RKO (cell line): Measurements from ENCODE around the gene ICAM2.
"Not testable (repeated sequence)": the region's sequence is repeated elsewhere in the genome, so short reads cannot be mapped to it uniquely, and the experiment has no call there.

Experiments
- DNase-seq: peaks from one replicate; pipeline ENCODE4 v3.0.0-alpha.2; 2016; ENCODE audit warnings: low spot score

ICAM2 gene

DNA sequence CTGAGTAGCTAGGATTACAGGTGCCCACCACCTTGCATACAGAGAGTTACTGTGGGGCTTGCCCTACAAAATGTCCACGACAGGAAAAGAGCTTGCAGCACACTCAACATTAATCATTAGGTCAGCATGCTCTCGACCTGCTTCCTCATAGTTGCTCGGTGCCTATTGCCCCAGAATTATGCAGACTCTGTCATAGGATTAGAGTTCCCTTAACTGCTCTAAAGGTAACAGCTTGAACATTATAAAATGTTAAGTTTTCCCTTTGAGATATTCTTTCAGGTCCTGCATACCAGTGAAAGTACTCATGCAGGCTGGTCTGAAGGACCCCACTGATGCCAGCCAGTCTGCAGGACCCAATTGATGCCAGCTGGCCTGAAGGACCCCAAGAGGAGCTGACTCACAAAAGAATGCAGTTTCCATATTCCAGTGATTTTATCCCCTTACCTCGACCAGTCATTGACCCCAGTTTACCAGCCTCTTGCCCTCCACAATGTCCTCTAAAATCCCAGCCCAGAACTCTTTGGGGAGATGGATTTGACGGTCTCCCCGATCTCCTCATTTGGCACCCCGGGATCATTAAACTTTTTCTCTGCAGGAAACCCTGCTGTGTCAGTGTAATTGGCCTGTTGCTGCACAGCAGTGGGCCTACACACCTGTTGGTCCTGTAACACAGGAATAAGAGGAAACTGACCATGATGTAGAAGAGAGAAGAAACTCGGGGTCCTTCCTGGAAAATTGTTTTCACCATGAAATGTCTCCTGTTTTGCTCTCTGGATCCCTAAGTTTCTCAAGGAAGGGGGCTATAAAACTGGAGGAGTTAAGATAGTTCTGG, 10.6 kb downstream of the ICAM2 start:
- peak; percentile 24 for DNase-seq

GRCh38 chr17:64008830-64009229, 11.6 kb downstream of the ICAM2 start:
- no peak for DNase-seq

DNA sequence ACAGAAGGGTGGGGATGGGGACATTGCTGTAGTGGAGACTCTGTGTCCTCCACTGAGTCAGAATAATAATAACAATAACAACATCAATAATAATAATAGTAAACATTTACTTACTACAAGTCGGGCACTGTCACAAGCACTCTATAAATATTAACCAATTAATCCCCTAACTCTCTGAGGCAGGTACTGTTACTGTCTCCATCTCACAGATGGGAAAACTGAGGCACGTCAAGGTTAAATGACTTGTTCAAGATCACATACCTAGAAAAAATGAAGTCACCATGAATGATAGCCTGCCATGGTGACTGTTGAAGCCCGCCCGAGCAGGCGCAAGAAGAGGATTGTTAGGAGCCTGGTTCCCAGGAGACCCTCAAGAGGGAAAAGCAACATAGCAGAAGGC, 12.1 kb downstream of the ICAM2 start:
- DNase-seq: no peak

GRCh38 chr17:64007838-64008282, 12.6 kb downstream of the ICAM2 start:
- no peak for DNase-seq

DNA sequence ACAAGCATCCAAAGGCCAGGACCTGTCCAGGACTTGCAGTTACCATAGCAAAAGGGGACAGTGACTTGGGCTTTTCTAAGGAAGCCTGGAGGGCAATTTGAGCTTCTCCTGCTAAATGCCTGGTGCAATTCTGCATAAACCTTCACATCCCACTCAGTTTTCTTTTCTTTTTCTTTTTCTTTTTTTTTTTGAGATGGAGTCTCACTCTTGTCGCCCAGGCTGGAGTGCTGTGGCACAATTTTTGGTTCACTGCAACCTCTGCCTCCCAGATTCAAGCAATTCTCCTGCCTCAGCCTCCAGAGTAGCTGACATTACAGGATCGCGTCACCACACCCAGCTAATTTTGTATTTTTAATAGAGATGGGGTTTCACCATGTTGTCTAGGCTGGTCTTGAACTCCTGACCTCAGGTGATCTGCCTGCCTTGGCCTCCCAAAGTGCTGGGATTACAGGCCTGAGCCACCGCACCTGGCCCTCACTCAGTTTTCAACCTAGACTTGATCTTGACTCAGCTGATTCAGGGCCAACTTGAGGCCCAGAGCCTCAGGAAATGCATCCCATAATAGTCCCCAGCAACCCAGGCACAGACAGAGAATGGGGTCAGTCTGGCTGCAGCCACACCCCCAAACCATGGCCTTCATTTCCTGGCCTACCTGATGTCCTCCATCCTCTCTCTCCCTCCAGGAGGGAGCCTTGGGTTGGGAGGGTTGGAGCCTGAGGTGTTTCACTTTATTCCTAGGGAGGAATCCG, 13.2 kb downstream of the ICAM2 start:
- DNase-seq: not testable (repeated sequence)

- no peak for DNase-seq
Measured at GRCh38 chr17:64006361-64007088, 13.9 kb downstream of the ICAM2 start.

GRCh38 chr17:64005734-64006167, 14.7 kb downstream of the ICAM2 start:
- no peak for DNase-seq

- DNase-seq: no peak
Measured at GRCh38 chr17:64004903-64005733, 15.3 kb downstream of the ICAM2 start.

DNA sequence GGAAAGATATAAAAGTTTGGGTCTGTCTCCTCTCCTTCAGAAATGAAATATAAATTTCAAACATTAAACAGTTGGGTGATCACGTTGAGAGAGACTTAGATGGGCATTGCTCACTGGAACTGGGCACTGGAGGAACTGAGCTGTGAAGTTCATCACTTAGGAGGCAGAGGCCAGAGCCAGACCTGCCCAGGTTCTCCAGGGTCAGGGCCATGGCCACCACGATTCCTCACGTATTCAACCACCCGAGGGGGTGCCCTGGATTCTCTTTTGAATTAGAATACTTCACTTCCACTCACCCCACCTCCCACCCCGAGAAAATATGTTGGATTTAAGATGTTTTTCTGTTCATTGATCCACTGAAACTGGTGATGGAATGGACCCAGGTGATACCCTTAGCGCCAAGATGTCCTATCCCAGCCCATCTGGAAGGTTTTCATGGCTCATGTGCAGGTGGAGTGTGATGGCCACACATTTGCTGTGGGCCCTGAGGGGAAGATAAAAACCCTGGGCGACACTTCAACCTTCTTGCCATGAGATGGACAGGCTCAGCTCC, 16.1 kb downstream of the ICAM2 start:
- DNase-seq: no peak

- no peak for DNase-seq
Measured at GRCh38 chr17:64003526-64004121, 16.8 kb downstream of the ICAM2 start.

GRCh38 chr17:64002658-64003525, 17.5 kb downstream of the ICAM2 start:
- DNase-seq: no peak

DNA sequence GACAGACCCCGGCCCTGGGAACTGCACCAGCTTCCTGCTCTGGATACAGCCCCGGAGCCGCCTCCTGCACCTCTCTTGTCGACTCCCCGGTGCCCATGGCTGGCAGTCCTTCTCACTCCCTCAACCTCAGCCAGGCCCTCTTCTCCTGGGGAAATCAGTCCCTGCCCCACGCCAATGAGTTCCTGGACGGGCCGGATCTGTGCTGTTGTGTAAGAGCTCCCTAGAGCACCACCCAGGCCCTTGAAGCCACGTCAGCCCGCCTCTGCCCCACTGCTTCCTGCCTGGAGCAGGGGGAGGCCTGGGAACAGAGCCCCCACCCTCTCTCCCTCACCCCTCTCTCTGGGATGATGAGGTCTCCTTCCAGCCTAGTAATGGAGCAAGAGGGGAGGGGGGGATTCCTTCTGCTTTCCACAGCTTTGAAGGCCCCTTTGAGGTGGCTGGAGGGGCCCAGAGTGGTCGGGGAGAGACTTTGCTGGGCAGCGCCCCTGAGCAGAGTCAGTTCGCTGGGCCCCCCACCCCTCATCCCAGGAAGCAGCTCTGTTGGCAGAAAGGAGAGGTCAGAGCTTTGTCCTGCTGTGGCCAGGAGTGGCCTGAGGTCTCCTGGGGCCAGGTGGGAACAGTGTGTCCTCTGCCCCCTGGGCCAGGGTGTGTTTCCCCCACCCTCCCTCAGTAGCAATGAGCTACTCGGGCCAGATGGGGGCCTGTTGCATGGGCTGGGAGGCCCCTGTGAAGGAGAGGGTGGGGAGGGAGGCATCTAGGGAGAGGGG, 18.5 kb downstream of the ICAM2 start:
- DNase-seq: no peak

DNA sequence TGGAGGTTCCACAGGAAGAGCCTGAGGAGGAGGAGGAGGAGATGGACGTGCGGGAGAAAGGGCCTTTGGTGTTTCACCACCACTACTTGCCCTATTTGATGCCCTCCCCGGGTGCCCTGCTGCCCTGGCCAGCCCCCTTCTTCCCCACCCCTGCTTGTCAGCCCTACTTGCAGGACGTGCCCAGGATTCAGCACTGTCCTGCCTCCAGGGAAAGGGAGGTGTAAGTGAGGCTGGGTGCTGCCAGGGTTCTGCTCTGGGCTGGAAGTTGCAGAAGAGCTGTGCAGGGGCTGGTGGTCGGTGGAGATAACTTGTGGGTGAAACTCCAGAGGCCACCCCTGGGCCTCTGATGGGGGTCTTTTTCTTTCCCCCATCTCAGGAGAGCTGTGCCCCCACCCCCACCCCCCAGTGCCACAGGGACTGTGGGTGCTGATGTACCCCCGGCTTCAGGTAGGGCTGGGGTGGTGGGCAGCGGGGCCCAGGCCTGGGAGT, 19.3 kb downstream of the ICAM2 start:
- DNase-seq: no peak

DNA sequence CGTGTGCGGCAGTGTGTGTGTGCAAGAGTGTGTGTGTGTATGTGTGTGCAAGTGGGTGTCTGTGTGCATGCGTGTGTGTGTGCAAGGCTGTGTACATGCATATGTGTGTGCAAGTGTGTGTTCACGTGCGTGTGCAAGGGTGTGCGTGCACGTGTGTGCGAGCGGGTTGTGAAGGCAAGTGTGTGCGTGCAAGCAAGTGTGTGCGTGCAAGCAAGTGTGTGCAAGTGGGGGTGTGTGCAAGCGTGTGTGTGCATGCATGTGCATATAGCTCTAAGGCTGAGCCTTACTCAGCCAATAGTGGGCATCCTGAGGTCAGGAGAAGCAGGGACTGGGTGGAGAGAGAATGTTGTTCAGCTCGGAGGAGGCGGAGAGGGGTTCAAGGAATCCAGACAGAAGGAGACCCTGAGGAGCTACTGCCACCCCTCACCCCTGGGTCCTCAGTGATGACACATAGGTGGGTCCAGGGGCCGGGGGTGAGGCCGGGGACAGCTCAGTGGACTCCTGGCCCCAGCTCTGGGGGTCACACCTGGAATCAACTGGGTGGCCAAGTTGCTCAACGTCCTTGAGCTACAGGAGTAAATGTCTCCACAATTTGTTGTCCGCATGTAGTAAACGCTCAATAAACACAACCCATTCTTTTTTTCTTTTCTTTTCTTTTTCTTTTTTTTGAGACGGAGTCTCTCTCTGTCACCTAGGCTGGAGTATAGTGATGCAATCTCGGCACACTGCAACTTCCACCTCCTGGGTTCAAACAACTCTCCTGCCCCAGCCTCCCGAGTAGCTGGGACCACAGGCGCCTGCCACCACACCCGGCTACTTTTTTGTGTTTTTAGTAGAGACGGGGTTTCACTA, 20.5 kb downstream of the ICAM2 start:
- DNase-seq: no peak

DNA sequence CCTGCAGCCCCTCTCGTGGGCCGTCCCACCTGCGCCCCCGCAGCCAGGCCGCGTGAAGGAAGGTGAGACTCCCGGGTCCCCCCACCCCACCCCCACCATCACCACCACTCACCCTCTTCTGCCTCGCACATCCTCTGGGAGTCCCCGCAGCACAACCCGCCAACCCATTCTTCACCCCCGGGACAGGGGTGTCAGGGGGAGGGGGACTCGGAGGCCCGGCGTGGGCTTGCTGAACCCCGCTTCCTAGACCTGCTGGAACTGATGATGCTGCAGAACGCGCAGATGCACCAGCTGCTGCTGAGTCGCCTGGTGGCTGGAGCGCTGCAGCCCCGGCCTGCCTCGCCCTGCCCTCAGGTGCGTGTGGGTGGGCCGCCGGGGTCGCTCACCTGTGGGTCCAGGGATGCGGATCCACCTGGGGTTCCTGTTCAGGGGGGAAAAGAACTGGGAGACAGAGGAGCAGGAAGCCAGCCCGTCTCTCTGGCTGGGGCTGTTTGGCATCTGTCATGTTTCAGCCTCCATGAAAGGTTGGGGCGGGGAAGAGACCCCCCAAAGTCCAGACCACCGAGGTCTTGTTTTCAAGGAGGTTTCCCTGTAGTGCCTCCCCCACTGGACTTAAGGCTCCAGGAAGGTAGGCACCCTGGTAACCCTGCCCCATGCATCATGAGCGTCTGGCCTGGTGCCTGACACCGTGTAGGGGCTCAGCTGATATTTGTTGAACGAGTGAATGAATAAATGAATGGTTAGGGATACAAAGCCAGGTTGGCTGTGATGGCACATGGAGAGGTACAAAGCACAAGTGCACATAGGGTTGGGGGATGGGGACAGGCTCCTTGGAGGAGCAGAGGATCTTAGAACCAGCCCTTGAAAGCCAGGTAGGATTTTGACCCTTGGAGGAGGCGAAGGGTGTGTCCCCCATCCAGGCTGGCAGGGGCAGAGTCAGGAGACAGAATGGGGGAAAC, 21.4 kb downstream of the ICAM2 start:
- DNase-seq: no peak

DNA sequence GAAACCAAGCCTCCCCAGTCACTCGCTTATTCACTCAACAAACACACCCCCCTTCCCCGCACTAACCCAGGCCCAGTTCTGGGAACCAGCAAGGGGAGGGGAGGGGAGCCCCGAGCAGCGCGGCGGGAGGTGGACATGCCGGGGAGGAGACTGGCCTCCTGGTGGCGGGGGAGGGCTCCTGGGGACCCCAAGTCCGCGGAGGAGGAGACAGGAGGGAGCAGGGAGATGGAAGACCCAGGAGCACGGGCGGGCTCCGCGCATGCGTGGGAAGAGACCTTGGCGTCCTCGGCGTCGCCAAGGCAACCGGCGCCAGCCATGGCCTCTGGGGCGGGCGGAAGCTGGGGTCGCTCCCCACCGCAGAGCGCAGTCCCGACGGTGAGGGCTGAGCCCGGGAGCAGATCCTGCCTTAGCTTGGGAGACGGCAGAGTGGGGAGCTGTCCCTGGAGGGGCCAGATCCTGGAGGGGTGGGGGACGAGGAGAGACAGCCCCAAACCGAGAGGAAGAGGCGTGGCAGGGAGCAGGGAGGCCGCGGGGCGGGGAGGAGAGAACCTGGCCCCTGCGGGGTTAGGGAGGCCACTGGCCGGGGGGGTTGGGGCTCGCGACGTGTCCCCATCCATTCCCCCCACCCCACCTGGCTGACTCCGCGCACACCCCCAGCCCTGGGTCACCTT, 22.2 kb downstream of the ICAM2 start, which contains the start of gene PRR29:
Gene PRR29 (plus strand): TSS at position 302 of the 671 bp plus-strand sequence. CDS start 14 bp downstream, at position 316.
- no peak for DNase-seq
